NCI-H748 (cell line): ENCODE results near the gene SNN.
A peak's percentile ranks its signal among the peaks of the same experiment; 100 is the strongest.

Source experiments
- DNase-seq: peaks from one replicate; lab custom pipeline; 2025; ENCODE audit not compliant: unreplicated experiment; lab: John Stamatoyannopoulos, UW

The SNN gene

DNA sequence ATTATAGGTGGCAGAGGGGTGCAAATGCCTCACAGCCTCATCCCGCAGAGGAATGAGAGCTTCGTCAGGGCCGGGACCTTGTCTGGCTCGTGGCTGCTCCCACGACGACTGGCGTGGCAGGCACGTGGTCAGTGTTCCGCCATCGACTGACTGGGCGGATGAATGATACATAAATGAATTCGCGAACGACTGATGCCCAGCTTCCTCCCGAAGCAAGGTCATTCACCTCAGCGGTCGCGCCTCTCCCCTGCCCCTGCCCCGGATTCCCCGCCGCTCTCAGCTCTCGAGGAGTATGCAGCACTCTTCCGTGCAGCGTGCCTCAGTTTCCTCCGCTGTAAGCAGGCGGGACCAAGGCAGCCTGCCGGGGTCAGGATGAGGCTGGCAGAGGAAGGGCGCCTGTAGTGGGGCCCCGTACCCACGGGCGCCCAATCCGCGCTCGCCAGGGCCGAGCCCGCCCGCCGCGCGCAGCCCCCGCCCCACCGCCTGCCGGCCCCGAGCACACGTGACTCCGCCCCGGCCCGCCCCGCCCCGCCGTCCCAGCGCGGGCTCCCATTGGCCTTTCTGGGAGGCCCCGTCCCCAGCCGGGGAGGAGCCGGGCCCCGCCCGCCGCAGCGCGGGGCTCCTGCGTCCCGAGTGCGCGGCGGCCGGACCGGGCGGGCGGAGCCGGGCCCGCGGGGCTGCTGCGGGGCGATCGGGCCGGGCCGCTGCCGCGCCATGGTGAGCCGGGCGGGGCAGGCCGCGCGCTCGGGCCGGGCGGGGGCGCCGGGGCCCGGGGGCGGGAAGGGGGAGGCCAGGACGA lies at the start of gene SNN:
TSS of gene SNN (plus strand) at position 632 of the 799 bp plus-strand sequence. CDS start 7,605 bp downstream, outside the sequence.
- DNase-seq = peak; percentile 84

DNA sequence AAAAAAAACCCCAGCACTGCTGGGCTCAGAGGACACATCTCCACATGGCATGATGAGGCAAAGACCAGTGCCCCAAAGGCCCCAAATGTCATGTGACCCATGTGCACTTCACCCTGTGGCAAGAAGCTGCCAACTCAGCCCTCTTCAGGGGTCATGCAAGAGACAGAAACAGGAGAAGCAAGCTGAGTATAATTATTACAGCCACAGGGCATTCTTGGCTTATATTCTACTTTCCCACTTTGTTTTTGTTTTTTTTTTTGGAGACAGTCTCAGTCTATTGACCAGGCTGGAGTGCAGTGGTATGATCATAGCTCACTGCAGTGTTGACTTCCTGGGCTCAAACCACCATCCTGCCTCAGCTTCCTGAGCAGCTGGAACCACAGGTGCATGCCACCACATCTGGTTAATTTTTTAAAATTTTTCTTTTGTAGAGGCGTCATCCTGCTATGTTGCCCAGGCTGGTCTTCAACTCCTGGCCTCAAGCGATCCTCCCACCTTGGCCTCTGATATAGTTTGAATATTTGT lies 48.9 kb upstream of the SNN start:
- no peak for DNase-seq

DNA sequence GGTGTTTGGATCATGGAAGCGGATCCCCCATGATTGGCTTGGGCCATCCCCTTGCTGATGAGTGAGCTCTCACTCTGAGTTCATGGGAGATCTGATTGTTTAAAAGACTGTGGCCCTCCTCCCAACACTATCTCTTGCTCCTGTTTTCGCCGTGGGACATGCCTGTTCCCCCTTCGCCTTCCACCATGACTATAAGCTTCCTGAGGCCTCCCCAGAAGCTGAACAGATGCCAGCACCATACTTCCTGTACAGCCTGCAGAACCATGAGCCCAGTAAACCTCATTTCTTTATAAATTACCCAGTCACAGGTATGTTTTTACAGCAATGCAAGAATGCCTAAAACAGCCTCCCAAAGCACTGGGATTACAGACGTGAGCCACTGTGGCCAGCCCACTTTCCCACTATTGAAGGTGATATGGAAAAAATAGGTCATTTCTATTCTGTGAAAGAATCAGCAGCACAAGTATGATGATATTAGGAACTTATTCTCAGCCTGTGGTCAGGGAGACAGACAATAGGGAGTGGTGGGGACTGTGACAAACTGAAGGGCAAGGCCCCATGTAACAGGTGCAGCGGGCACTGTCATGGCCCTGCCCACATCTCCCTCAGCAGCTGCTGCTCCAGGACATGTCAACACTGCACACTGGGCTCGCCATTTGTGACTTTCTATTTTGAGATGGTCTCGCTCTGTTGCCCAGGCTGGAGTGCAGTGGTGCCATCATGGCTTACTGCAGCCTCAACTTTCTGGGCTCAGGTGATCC lies 47.8 kb upstream of the SNN start:
- no peak for DNase-seq

DNA sequence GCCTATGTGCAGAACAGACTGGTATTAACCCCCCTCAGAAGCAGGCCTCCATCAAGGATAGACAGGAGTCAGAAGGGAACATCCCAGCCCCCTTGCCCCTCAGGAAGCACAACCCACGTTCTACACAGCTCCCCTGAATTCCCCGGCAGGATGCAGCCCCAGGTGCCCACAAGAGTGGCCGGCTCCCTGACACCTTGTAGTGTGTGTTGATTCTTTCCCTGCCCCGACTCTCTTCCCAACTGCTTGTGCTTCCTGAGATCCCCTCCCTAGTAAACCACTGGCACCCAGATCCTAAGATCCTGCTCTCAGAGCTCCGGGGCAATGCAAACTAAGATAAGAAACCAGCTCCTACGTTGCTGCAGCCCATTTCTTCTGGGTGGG lies 46.7 kb upstream of the SNN start:
- DNase-seq = no peak

DNA sequence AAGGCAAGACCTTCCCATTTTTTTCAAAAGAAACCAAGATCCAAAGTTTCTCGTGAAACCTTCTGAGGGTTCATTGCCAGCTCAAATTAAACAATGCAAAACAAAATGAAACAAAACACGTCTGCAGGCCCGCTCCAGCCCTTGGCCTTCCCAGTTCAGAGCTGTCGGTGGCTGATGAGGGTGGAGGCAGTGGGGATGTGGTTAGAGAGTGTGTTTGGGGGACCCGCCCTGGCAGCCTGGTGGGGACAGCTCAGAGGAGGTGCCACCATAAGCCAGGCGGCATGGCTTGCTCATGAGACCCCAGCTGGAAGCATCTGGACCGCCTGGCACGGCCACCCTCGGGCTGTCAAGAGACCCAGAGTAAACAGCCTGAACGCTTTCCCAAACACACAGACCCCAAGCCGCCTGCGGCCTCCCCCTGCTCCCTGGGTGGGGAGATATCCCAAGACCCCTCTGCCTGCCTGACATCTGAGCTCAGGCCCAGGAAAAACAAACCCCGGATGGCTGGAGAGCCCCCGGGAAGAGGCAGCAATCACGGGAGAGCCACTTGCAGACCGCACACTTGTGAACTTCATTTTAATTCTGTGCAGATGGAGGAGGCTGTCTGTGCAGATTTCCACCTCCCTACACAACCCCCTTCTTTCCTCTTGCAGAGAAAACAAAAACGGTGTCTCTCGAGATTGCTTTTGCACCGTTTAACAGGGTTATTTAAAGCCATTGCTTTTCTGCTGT lies 46.2 kb upstream of the SNN start:
- DNase-seq = no peak

DNA sequence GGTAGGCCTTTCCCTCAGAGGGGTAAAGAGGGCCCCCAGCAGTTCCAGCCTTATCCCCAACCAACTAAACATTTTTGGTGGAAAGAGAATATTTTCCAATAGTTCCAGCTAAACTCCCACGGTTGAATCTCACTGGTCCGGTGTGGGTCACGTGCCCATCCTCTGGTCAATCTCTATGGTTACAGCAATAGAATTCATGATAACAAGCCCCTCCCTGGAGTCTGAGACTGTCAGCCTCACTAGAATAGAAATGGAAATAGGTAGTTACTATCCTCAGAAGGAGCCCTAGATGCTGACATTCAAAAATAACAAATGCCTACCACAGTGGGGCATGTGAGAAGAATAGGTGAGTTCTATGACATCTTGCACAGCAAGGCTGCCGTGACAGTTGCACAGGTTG lies 44.0 kb upstream of the SNN start:
- DNase-seq = no peak

DNA sequence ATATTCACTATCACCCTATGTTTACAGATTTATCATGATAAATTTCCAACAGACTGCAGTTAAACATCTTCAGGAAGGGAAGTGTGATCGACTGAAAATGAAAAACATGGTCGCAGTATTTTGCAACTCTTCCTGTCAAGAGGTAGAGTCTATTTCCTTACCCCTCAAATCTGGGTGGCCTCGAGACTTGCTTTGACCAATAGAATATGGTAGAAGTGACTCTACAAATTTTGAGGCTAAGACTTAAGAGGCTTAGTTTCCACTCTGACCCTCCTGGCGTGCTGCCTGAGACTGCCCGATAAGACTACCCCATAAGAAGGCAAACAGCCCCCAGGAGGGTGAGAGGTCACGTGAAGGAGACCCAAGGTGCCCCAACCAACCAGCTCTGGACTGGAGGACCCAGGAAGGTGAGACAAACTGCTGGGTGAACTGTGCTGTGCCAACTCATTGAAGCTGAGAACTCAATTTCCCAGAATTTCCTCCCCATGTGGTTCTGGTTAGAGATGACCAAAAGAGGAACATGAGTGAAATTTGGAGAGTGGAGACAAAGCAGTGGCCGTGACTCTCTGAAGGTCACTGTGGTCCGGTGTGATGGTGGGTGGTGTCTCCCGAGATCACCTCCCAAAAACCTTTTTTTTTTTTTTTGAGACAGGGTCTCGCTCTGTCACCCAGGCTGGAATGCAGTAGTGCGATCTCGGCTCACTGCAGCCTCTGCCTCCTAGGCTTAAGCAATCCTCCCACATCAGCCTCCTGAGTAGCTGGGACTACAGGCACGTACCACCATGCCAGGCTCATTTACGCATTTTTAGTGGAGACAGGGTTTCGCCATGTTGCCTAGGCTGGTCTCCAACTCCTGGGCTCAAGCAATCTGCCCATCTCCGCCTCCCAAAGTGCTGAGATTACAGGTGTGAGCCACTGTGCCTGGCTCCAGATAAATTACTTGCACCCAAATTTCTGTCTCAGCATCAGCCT lies 43.3 kb upstream of the SNN start:
- no peak for DNase-seq

DNA sequence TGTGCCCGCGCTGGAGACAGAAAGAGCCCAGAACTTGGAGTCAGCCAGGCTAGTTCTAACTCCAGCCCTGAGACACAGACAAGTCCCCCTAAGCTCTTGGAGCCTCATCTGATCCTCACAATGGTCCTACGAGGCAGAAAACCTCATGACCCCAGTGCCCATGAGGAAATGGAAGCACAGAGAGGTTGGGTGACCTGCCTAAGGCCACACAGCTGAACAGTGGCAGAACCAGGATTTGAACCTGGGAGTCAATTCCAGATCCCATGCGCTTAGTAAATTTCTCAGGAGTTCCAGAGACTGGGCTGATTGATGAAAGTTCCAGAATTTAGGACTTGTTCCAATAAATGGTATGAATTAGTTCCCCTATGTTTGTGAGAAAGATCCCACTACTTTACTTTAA lies 42.5 kb upstream of the SNN start:
- no peak for DNase-seq

DNA sequence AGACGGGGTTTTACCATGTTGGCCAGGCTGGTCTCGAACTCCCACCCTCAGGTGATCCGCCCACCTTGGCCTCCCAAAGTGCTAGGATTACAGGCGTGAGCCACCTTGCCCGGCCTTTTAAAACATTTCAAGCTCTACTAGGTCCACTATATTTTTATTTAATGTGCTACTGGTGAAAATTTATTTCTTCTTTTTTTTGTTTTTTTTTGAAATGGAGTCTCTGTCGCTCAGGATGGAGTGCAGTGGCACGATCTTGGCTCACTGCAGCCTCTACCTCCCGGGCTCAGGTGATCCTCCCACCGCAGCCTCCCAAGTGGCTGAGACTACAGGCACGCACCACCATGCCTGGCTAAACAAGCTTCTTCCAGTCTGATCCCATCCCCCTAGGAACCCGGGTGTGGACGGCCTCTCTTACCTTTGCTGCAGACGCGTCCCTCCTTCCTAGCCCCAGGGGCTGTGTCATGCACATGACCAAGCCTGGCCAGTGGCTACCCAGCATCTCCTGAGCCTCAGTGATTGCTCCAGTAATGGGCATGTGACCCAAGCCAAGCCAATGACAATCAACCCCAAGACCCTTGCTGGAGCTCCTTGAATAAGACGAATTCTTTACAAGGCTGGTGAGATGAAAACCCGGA lies 41.5 kb upstream of the SNN start:
- no peak for DNase-seq

DNA sequence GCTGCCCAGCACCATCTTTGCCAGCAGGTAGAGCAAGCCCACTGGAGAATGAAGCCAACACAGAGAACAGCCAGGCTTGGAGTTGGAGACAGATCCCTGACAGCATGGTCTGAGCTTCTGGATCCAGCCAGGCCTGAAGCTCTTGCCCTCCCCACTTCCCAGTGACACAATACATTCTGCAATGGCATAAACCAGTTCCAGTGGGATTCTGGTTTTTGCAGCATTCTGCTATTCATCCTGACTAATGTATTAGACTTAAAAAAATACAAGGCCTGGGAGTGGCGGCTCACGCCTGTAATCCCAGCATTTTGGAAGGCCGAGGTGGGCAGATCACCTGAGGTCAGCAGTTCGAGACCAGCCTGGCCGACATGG lies 41.0 kb upstream of the SNN start:
- no peak for DNase-seq

DNA sequence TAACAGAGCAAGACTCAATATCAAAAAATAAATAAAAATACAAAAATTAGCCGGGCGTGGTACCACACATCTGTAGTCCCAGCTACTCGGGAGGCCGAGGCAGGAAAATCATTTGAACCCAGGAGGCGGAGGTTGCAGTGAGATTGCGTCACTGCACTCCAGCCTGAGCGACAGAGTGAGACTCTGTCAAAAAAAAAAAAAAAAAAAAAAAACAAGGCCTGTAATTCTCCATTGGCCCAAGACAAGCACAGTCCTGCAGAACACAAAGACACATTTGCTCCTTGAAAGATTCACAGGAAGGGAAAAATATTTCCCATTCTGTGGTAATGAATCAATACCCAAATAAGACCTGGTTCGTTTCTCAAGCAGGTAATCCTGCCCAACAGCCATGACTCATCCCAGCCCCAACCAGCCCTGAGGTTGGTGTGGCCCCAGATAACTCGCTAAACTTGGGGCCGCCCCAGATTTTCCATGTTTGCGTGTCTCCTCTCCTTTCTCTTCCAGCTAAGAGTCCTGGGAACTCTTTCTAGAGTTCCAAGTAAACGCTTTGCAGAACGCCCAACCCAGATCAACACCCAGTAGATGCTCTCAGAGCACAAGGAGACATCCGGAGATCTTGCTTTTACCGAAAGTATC lies 40.3 kb upstream of the SNN start:
- DNase-seq = no peak

DNA sequence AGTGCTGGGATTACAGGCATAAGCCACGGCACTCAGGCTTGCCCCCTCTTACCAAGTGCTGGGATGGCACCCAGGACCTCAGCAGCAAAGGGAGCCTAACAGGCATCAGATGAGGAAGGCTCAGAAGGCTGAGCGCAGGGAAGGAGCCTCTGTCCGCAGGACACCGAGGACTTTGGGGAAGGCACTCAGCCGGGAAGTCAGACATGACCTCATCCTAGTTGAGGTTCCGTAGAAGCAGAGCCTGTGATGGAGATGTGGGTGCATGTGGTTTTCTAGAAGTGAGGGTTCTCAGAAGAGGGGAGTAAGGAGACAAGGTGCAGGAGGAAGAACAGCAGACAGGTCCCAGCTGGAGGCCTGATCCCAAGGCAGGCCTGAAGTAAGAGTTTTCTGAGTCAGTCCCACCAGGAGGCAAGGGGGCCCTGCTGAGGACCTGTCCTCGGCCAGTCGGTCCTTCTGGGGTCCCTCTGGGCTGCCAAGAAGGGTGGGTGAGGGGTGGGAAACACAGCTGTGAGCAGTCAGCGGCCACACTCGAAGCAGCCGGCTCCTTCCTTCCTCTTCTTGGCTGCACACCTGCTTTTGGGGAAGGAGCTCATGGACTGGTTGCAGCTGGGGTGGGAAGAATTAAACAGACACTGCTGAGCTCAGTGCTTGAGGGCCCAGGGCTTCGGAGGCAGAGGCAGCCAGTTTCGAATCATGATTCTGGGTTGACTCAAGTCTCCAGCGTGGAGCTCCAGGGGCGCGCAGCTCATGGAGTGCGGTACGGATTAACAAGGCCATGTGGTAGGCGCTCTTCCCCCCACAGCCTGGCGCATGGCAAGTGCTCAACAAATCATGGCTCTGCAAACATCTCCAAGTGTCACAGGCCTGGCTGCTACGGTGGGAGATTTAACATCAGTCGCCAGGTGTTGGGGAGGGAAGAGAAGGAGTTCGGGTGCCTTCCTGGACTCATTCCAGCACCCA lies 38.9 kb upstream of the SNN start:
- DNase-seq = no peak

DNA sequence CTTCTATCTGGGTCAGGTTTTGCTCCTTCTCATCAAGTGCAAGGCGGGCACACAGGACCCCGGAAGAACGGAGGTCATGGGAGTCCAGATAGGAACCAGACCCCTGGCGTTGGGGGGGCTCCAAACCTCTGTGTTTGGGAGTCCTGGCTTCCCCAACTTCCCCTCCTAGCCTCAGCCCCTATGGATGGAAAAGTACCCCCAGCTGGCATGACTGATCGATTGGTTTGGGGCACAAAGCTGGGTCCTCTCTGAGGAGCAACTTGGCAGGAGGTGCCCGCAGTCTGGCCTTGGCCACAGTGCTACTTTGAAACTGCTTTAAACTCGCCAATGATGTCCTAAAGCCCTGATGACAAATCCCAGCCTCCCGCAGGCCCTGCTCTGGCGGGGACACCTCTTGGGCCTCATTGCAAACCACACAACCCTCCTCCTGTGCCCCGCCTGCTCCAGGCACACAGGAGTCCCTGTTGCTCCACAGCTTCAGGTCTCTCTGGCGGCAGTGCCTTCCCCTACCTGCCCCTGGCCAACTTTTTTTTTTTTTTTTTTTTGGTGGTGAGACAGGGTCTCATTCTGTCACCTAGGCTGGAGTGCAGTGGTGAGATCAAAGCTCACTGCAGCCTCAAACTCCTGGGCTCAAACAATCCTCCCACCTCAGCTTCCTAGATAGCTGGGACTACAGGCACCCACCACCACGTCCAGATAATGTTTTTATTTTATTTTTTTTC lies 38.0 kb upstream of the SNN start:
- DNase-seq = no peak

DNA sequence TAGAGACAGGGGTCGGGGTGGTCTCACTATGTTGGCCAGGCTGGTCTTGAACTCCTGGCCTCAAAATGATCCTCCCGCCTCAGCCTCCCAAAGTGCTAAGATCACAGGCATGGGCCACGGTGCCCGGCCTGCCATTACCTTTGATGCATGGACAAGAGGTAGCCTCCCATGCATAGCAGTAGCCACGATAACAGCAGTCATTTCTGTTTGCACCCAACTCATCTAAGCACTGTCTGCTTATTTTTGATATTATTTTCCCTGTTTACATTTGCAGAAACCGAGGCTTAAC lies 37.5 kb upstream of the SNN start:
- no peak for DNase-seq

DNA sequence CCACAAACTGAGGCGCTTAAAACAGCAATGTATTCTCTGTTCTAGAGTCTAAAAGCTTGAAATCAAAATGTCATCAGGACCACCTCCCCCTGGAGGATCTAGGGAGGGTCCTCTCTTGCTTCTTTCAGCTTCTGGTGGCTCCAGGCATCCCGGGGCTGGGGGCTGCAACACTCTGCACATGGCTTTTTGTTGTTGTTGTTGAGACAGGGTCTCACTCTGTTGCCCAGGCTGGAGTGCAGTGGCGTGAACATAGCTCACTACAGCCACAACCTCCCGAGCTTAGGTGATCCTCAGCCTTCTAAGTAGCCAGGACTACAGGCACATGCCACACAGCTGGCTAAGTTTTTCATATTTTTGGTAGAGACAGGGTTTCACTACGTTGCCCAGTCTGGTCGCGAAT lies 37.0 kb upstream of the SNN start:
- DNase-seq = no peak

DNA sequence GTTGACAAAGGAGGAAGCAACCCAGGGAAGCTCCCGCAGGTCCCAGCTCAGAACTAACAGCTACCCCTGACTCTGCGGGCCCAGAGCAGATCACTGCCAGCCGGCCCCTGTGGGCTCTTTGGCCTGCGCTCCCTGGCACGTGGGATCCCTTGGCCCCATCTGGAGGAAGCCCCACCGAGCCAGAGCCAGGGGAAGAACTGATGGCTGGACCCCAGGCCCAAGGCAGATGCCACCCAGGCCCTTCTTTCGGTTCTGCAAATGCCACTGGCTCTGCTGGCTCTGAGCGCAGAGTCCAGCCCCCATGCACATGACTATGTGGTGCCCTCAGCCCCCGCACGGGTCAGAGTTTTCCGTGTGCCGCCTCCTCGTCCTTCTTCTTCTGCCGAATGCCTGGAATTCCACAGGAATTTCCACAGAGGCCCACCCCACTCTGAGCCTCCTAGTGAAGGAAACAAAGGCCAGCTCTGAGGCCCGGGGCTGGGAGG lies 35.8 kb upstream of the SNN start:
- no peak for DNase-seq

DNA sequence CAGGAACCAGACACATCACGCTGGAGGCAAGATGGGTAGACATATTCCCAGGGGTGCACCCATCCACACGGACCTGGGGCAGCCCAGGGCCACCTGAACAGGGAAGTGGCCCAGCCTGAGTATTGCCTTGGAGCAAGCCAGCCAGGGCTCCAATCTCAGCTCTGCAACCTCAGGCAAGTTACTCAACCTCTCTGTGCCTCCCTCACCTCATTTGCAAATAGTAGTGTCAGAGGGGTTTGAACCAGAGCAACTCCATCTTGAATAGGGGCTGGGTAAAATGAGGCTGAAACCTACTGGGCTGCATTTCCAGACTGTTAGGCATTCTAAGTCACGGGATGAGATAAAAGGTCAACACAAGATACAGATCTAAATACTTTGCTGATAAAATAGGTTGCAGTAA lies 35.1 kb upstream of the SNN start:
- DNase-seq = no peak

DNA sequence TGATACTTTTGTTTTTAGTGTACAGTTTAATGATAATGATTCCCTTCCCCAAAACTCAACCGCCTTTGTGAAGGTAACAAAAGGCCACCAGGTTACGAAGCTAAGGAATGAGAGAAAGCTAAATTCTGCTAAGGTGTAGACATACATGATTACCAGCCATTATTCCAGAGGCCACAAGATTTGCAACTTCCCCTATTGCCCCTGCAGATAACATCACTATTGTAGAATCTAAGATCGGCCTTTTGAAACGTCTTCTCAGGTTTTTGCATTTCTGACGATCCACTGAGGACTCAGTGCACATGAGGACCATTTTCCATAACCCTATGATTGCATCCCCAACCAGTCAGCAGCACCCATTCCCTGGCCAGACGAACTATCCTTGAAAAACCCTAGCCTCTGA lies 33.9 kb upstream of the SNN start:
- no peak for DNase-seq
